Sigmoid colon (tissue), 7 donors: ENCODE measurements around the gene RITA1. TPM values are rescaled to one million over a fixed set of nuclear protein-coding genes. Genes with fewer than 3 reads are reported as not detected.

Experiments
- DNase-seq: peaks from one replicate; pipeline ENCODE4 v3.0.0-alpha.2; 2019
- H3K27ac ChIP-seq, 4 donors: fragments of 200-600 bp; sonication (generic); one replicate each; pipeline ENCODE4 v1.5.1; 2016 to 2019; ENCODE audit warnings: mild to moderate bottlenecking in 1 of 4
- H3K27me3 ChIP-seq, 3 donors: fragments of 200-600 bp; sonication (generic); one replicate each; pipeline ENCODE4 v1.5.1; 2019; ENCODE audit warnings: mild to moderate bottlenecking in 1 of 3
- H3K36me3 ChIP-seq, 4 donors: fragments of 200-600 bp; sonication (generic); one replicate each; pipeline ENCODE4 v1.5.1; 2016 to 2019
- H3K4me1 ChIP-seq, 4 donors: fragments of 200-600 bp; sonication (generic); one replicate each; pipeline ENCODE4 v1.5.1; 2017 to 2019
- H3K4me3 ChIP-seq, 4 donors: fragments of 200-600 bp; sonication (generic); one replicate each; pipeline ENCODE4 v1.5.1; 2017 to 2019; ENCODE audit warnings: mild to moderate bottlenecking in 2 of 4, moderate library complexity in 1 of 4
- H3K9me3 ChIP-seq, 4 donors: fragments of 200-600 bp in 3 of 4; sonication (generic) in 3 of 4; one replicate each; pipeline versions ENCODE4 v1.5.1 to v1.6.1; 2013 to 2019
- EP300 ChIP-seq, 4 donors: sonication (generic); formaldehyde crosslinking; IDR thresholded peaks; one replicate each; pipeline ENCODE4 v1.6.1; 2017; ENCODE audit warnings: antibody characterized with exemption in 4 of 4
- POLR2A ChIP-seq, 2 donors: fragments of 450-650 bp; IDR thresholded peaks; one replicate each; pipeline ENCODE4 v1.6.1; 2016; ENCODE audit warnings: antibody characterized with exemption in 2 of 2, mild to moderate bottlenecking in 2 of 2, moderate library complexity in 2 of 2
- POLR2AphosphoS5 ChIP-seq, 4 donors: sonication (generic); formaldehyde crosslinking; IDR thresholded peaks; one replicate each; pipeline ENCODE4 v1.6.1; 2017; ENCODE audit warnings: antibody characterized with exemption in 4 of 4
- WGBS, 2 donors: extraction: QIAGEN DNeasy Blood & Tissue Kit; methylation state at CpG; one replicate each; pipeline ENCODE4 v1.1.7; 2013; 5-methylcytosine and 5-hydroxymethylcytosine counted together
- intact Hi-C: fragments of 100-400 bp; cut with DNase I; formaldehyde crosslinking; loops from one replicate; pipeline ENCODE4 v1.15.1; 2023
- polyA plus RNA-seq, 3 donors: library from polyadenylated mRNA; stranded (reverse); fragments of 200-250 nt; gene quantifications; one replicate each; pipeline ENCODE4 v1.2.3, GENCODE V29; 2013
- total RNA-seq, 4 donors: library from RNA; depleted of rRNA; stranded (reverse); fragments of >200 nt; gene quantifications; one replicate each; pipeline ENCODE4 v1.1.0, GENCODE V29; 2016
- TF ChIP-seq, protein P1 (sequence below), 4 experiments: fragments of 450-650 bp in 3 of 4; fragments of 200-600 bp in 1 of 4; IDR thresholded peaks; one replicate each; pipeline ENCODE4 v1.5.1; 2016 to 2019; ENCODE audit warnings: antibody characterized with exemption in 4 of 4, mild to moderate bottlenecking in 3 of 4, moderate library complexity in 2 of 4
- donor health status: healthy with polysubstance abuse.
- donor health status: Bipolar disorder and iron deficiency.
- donor health status: healthy.

Gene RITA1
- total and polyA plus RNA-seq, 7 donors = 12.5 to 28.4 (median 16.5) TPM

DNA sequence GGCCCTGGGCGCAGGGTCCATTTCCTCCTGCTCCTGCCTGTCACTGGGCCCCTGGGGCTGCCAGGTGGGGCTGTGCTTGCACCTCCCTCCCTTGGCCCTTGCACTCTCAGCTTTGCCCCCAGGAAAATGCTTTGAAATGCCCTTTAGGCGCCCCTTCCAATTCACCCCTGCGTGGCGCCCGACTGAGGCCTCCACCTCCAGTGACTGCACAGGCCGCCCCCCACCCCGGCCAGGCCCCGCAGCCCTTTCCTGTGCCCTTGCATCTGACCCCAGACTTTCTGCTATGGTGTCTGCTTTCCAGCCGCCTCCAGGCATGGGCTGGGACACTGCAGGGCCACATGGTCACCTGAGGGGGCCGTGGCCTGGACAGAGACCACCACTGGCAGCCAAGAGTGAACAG is 17.7 kb upstream of the RITA1 start:
- H3K27me3 ChIP-seq = peaks cover 0 to 6% (median 0%) of the 10 kb centered on the region in 3 donors
- no peaks in the 10 kb centered on the region for H3K9me3 ChIP-seq
- WGBS, 2 donors = 95 to 97% methylated on average over 10 of the region's 10 CpGs
- H3K4me1 ChIP-seq = no peaks in the 10 kb centered on the region
- TF ChIP-seq POLR2AphosphoS5 (IDR thresholded peaks at IDR 0.05) (no peak), EP300 (IDR thresholded peaks at IDR 0.05) (no peak), POLR2A (IDR thresholded peaks at IDR 0.05) (no peak)
- TF ChIP-seq, protein P1, sequence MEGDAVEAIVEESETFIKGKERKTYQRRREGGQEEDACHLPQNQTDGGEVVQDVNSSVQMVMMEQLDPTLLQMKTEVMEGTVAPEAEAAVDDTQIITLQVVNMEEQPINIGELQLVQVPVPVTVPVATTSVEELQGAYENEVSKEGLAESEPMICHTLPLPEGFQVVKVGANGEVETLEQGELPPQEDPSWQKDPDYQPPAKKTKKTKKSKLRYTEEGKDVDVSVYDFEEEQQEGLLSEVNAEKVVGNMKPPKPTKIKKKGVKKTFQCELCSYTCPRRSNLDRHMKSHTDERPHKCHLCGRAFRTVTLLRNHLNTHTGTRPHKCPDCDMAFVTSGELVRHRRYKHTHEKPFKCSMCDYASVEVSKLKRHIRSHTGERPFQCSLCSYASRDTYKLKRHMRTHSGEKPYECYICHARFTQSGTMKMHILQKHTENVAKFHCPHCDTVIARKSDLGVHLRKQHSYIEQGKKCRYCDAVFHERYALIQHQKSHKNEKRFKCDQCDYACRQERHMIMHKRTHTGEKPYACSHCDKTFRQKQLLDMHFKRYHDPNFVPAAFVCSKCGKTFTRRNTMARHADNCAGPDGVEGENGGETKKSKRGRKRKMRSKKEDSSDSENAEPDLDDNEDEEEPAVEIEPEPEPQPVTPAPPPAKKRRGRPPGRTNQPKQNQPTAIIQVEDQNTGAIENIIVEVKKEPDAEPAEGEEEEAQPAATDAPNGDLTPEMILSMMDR (IDR thresholded peaks at IDR 0.05) = no peak
- no peak overlapping the region for H3K4me3 ChIP-seq
- H3K36me3 ChIP-seq = peaks cover 79 to 100% (median 83%) of the 10 kb centered on the region in 4 donors
- H3K27ac ChIP-seq = no peak overlapping the region
- DNase-seq = no peak
- intact Hi-C loops = no loop called here

DNA sequence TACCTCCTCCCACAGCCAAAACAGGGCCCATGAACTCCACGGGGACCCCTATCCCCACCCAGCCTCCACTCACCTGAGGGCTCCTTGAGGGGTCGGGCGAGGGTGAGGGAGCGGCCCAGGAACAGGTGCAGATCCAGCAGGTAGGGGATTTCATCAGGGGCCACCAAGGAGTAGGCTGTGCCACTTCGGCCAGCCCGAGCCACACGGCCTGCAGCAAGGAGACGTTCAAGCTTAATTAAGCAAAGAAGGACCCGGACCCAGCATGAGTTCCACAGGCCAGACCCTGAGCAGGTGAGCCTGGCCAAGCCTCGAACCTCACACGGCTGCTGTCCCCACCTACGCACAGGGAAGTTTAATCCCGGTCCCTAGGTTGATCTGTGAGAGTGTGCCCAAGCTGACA is 15.8 kb upstream of the RITA1 start:
- DNase-seq = no peak
- Histone ChIP-seq H3K9me3 (no peaks in the 10 kb centered on the region), H3K27me3 (no peaks in the 10 kb centered on the region), H3K4me1 (no peaks in the 10 kb centered on the region), H3K4me3 (no peak overlapping the region), H3K27ac (no peak overlapping the region), H3K36me3 (peaks cover 75 to 100% (median 80%) of the 10 kb centered on the region in 4 donors)
- WGBS, 2 donors = 94 to 97% methylated on average over 13 of the region's 13 CpGs
- no peak for TF ChIP-seq POLR2AphosphoS5 (IDR thresholded peaks at IDR 0.05)
- intact Hi-C loops = no loop called here

DNA sequence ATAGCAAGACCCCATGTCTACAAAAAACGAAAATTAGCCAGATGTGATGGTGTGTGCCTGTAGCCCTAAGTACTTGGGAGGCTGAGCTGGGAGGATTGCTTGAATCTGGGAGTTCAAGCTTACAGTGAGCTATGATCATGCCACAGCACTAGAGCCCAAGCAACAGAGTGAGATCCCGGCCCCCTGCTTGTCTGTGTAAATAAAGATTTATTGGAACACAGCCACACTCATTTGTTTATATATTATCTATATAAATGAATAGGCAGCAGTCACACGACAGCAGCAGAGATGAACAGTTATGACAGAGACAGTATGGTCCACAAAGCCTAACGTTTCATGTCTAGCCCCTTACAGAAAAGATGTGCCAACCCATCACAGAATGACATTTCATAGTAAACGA is 15.1 kb upstream of the RITA1 start:
- WGBS, 2 donors = 87 to 89% methylated on average over 5 of the region's 5 CpGs
- H3K36me3 ChIP-seq = peaks cover 72 to 99% (median 77%) of the 10 kb centered on the region in 4 donors

DNA sequence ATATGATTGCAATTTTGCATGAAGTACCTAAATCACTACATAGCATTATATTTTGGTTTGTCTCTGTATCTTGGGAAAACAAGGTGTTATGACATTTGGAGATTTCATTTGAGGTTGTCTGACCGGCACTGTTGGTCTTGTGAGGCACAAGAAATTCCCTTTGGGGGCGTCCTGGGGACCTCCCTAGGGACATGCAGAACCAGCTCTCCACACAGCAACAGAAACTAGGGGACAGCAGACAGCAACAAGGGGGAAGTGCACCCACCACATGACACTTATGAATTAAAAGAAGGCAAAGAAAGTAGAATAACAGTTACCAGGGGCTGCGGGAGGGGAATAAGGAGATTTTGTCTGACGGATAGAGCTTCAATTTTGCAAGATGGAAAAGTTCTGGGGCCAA is 14.6 kb upstream of the RITA1 start:
- WGBS, 2 donors = 81 to 93% methylated on average over 4 of the region's 4 CpGs
- Histone ChIP-seq H3K4me3 (no peak overlapping the region), H3K27me3 (no peaks in the 10 kb centered on the region), H3K36me3 (peaks cover 67 to 97% (median 75%) of the 10 kb centered on the region in 4 donors), H3K4me1 (no peaks in the 10 kb centered on the region), H3K9me3 (no peaks in the 10 kb centered on the region), H3K27ac (no peak overlapping the region)
- intact Hi-C loops = no loop called here
- TF ChIP-seq POLR2AphosphoS5 (IDR thresholded peaks at IDR 0.05) (no peak), EP300 (IDR thresholded peaks at IDR 0.05) (no peak), POLR2A (IDR thresholded peaks at IDR 0.05) (no peak)
- TF ChIP-seq, protein P1 (IDR thresholded peaks at IDR 0.05) = no peak
- DNase-seq = no peak

More for the DNA sequence above, 15.1 kb upstream of the RITA1 start:
- no peak for TF ChIP-seq POLR2A (IDR thresholded peaks at IDR 0.05)
- TF ChIP-seq, protein P1 (IDR thresholded peaks at IDR 0.05) = no peak
- TF ChIP-seq EP300 (IDR thresholded peaks at IDR 0.05) = no peak
- TF ChIP-seq POLR2AphosphoS5 (IDR thresholded peaks at IDR 0.05) = no peak
- H3K4me1 ChIP-seq = no peaks in the 10 kb centered on the region
- H3K27me3 ChIP-seq = no peaks in the 10 kb centered on the region
- H3K9me3 ChIP-seq = no peaks in the 10 kb centered on the region
- no peak overlapping the region for H3K4me3 ChIP-seq
- H3K27ac ChIP-seq = no peak overlapping the region
- intact Hi-C loops = no loop called here
- no peak for DNase-seq

DNA sequence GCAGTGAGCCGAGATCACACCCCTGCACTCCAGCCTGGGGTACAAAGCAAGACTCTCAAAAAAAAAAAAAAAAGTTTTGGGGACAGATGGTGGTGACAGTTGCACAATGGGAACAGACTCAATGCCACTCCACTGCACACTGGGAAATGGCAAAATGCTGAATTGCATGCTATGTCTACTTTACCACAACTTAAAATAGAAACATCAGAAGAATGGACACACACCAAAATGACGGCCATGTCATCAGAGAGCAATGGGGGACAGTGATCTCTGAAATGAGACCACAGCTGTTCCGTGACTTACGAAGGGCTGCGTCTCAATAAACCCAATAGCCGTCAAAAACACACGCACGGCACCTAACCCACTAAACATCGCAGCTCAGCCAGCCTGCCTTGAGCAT is 14.0 kb upstream of the RITA1 start:
- DNase-seq = no peak
- no peak overlapping the region for H3K27ac ChIP-seq
- no peaks in the 10 kb centered on the region for H3K27me3 ChIP-seq
- intact Hi-C loops = no loop called here
- H3K36me3 ChIP-seq = peaks cover 69 to 97% (median 77%) of the 10 kb centered on the region in 4 donors
- H3K4me1 ChIP-seq = no peaks in the 10 kb centered on the region
- H3K4me3 ChIP-seq = no peak overlapping the region
- 78 to 97% methylated on average over 9 of the region's 9 CpGs for WGBS, 2 donors
- no peak for TF ChIP-seq POLR2AphosphoS5 (IDR thresholded peaks at IDR 0.05)
- TF ChIP-seq EP300 (IDR thresholded peaks at IDR 0.05) = no peak
- TF ChIP-seq POLR2A (IDR thresholded peaks at IDR 0.05) = no peak
- TF ChIP-seq, protein P1 (IDR thresholded peaks at IDR 0.05) = no peak
- no peaks in the 10 kb centered on the region for H3K9me3 ChIP-seq
